ENCODE measurements around the gene C13orf42.

The C13orf42 gene

GRCh38 chr13:51111174-51111573 lies at the start of gene C13orf42:
TSS of gene C13orf42 (minus strand) at chr13:51111274. CDS start at chr13:51111209, 65 bp downstream.
- no peak within 1 kb of the TSS for H3K4me3 ChIP-seq (ENCODE audit: low read depth, low read length)
- DNase-seq (ENCODE audit: low read depth), result no peak

GRCh38 chr13:51158880-51159518 lies 47.9 kb upstream of the C13orf42 start:
- DNase-seq (ENCODE audit: low read depth), result peak; percentile 14
- no peak overlapping the region for H3K4me3 ChIP-seq (ENCODE audit: low read depth, low read length)

GRCh38 chr13:51158365-51158764 lies 47.3 kb upstream of the C13orf42 start:
- H3K4me3 ChIP-seq (ENCODE audit: low read depth, low read length), result no peak overlapping the region
- no peak for DNase-seq (ENCODE audit: low read depth)

DNA sequence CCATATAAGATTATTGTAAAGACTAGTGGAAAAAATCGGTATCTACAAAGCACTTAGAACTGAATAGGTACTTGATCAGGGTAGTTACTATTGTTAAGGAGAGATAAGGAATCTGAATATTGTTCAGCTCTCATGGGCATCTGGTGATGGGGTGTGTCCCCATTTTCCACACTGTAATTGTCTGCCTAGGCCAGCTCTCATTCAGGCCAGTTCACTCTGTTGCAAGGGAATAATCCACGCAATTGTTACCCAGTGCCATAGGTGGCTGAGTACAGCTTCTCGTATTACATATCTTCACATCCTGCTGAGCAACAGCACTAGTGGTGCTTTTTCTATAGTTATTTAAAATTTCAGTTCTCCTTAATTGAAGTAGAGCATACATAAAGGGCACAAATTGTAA lies 45.6 kb upstream of the C13orf42 start:
- no peak overlapping the region for H3K4me3 ChIP-seq (ENCODE audit: low read depth, low read length)
- DNase-seq (ENCODE audit: low read depth), result no peak

- no peak for DNase-seq (ENCODE audit: low read depth)
- no peak overlapping the region for H3K4me3 ChIP-seq (ENCODE audit: low read depth, low read length)
Measured at GRCh38 chr13:51155776-51156515, 44.9 kb upstream of the C13orf42 start.

DNA sequence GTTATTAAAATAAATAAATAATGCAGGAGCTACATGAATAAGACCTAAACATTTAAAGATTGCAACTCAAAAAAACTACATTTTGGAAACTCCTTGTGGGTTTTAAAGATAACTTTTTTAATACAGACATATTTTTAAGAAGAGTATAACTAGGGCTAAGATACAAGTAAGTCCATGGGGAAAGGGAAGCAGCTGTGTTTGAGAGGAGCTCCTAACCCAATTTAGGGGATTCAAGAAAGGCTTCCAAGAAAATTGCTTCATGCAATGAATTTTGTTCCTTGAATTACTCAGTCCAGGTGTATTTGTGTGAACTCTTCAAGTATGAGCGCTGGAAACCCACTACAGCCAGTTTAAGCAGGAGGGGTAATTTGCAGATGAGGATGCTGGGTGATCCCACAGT lies 44.1 kb upstream of the C13orf42 start:
- no peak overlapping the region for H3K4me3 ChIP-seq (ENCODE audit: low read depth, low read length)
- DNase-seq (ENCODE audit: low read depth), result no peak

- H3K4me3 ChIP-seq (ENCODE audit: low read depth, low read length), result no peak overlapping the region
- DNase-seq (ENCODE audit: low read depth), result no peak
Measured at GRCh38 chr13:51154029-51154555, 43.0 kb upstream of the C13orf42 start.

GRCh38 chr13:51153527-51153926 lies 42.5 kb upstream of the C13orf42 start:
- H3K4me3 ChIP-seq (ENCODE audit: low read depth, low read length), result no peak overlapping the region
- no peak for DNase-seq (ENCODE audit: low read depth)

DNA sequence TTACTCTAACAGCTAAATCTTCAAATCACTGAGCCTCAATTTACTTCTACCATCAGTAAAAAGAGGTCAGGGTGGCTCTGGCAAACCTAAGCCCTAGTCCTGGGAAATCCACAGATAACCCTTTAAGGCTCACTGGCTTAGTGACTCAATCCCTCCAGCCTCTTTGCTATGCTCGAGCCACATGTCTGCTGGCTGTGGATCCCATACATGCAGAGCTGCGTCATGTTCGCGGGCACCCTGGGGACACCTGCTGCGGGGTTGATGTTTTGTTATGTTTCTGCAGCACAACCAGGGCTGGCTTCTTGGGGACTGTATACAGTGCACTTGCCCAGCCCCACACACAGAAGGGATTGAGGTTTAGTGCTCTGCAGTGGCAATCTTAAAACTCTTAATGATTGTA lies 41.6 kb upstream of the C13orf42 start:
- no peak for DNase-seq (ENCODE audit: low read depth)
- no peak overlapping the region for H3K4me3 ChIP-seq (ENCODE audit: low read depth, low read length)

- no peak overlapping the region for H3K4me3 ChIP-seq (ENCODE audit: low read depth, low read length)
- DNase-seq (ENCODE audit: low read depth), result no peak
Measured at GRCh38 chr13:51151463-51151862, 40.4 kb upstream of the C13orf42 start.

- peak; percentile 21 for DNase-seq (ENCODE audit: low read depth)
- no peak overlapping the region for H3K4me3 ChIP-seq (ENCODE audit: low read depth, low read length)
Measured at GRCh38 chr13:51148952-51149573, 38.0 kb upstream of the C13orf42 start.

GRCh38 chr13:51148223-51148951 lies 37.3 kb upstream of the C13orf42 start:
- H3K4me3 ChIP-seq (ENCODE audit: low read depth, low read length), result no peak overlapping the region
- no peak for DNase-seq (ENCODE audit: low read depth)

DNA sequence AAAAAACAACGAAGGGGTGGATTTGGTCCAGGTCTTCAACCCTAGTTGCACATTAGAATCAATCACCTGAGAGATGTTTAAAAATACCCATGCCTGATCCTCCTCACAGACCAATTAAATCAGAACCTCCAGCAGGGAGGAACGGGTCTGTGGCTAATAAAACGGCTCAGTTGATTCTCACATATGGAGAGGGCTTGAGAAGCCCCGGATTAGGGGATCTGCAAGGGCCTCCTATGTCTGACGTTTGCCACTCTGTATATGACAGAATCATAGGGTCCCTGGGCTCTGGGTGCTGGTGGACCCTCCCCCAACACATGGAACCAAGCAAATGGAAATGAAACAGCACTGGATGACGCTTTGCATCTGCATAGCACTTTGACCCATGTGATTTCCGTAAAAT lies 36.7 kb upstream of the C13orf42 start:
- no peak for DNase-seq (ENCODE audit: low read depth)
- no peak overlapping the region for H3K4me3 ChIP-seq (ENCODE audit: low read depth, low read length)

- no peak for DNase-seq (ENCODE audit: low read depth)
- no peak overlapping the region for H3K4me3 ChIP-seq (ENCODE audit: low read depth, low read length)
Measured at GRCh38 chr13:51146667-51147066, 35.6 kb upstream of the C13orf42 start.

DNA sequence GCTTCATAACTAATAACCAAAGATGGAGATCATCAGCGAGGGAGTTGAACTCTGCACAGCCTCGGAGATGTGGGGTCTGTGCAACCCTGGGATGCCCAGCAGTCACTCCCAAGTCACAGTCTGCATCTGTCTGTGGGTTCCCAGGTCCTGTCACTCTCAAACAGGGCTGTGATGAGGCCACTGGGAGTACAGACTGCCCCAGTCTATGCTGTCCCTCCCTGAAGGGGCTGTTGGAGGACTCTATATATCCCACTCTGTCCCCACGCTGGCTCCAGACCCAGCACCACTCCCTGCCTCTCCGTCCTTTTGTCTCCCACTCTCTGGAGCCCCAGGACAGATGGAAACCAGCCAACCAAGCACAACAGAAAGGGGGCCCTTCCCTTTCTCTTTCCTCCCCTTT lies 26.2 kb upstream of the C13orf42 start:
- no peak for DNase-seq (ENCODE audit: low read depth)

GRCh38 chr13:51136276-51136980 lies 25.4 kb upstream of the C13orf42 start:
- DNase-seq (ENCODE audit: low read depth), result no peak
- no peak overlapping the region for H3K4me3 ChIP-seq (ENCODE audit: low read depth, low read length)

More for the DNA sequence above, 26.2 kb upstream of the C13orf42 start:
- no peak overlapping the region for H3K4me3 ChIP-seq (ENCODE audit: low read depth, low read length)

DNA sequence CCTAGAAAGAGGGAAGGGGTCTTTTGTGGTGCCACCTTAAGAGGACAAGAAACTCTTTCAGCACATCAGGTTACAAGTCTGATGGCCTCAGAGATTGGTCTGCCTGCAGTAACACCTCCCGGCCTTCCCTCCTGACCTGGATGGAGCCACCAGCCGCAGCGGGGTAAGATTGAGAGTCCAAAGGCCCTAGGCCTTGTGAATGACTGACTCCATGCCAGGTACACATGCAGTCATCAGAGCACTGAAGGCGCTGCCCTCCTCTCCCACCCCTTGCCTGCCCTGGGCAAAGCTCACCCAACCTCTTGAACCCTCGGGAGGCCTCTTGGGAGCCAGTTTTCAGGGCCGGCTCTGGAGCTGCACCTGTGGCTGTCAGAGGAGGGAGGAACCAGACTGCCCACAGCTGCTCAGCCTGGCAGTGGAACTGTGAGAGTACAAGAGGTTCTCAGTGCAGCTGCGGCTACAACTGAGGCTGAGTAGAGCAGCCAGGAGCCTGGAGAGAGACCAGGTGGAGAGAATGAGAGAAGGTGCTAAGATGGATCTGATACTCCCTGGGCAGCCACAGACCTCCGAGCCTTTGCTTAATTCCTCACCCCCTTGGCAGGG lies 23.8 kb upstream of the C13orf42 start:
- no peak for DNase-seq (ENCODE audit: low read depth)
- H3K4me3 ChIP-seq (ENCODE audit: low read depth, low read length), result no peak overlapping the region

DNA sequence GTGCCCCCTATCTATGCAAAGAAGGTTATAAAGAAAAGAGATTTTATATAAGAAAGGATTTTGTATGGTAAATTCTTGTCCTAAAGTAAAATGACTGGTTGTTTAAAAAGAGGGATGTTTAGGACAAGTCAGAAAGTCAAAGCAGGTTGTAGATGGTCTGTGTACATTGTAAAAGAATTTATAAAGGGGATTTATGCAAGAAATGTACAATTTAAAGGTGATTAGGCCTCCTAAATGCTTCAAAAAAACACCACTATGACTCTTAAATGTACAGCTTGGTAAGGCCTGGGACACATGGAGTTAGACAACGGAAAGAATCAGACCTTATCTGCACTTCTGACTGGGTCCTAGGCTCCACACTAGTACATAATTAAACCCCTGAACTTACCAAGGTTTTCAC lies 19.3 kb upstream of the C13orf42 start:
- DNase-seq (ENCODE audit: low read depth), result no peak
- H3K4me3 ChIP-seq (ENCODE audit: low read depth, low read length), result no peak overlapping the region

Measured in skeletal muscle cell (primary cell).